Lower leg skin (tissue), 4 donors: ENCODE results near the gene SORCS2. TPM values are rescaled to one million over a fixed set of nuclear protein-coding genes. Genes with fewer than 3 reads are reported as not detected.

Source experiments
- DNase-seq, 2 donors: peaks; one replicate each; pipeline ENCODE4 v3.0.0-alpha.2; 2019; ENCODE audit warnings: low spot score in 2 of 2
- H3K4me3 ChIP-seq: fragments of 200-600 bp; sonication (generic); 2 replicates; pipeline ENCODE4 v1.5.1; 2017; ENCODE audit warnings: mild to moderate bottlenecking, low read depth; ENCODE audit not compliant: poor library complexity, severe bottlenecking
- CTCF ChIP-seq, 3 donors: fragments of 450-650 bp; IDR thresholded peaks; one replicate each; pipeline ENCODE4 v1.5.1; 2016; ENCODE audit warnings: antibody characterized with exemption in 3 of 3, mild to moderate bottlenecking in 3 of 3, moderate library complexity in 2 of 3
- POLR2A ChIP-seq, 2 donors: fragments of 450-650 bp; IDR thresholded peaks; one replicate each; pipeline ENCODE4 v1.6.1; 2016 to 2017; ENCODE audit warnings: antibody characterized with exemption in 2 of 2, mild to moderate bottlenecking in 1 of 2, moderate library complexity in 1 of 2
- WGBS, 2 donors: methylation state at CpG; one replicate each; pipeline ENCODE4 v1.1.5; 2018; 5-methylcytosine and 5-hydroxymethylcytosine counted together
- intact Hi-C: fragments of 100-400 bp; cut with DNase I; formaldehyde crosslinking; loops from one replicate; pipeline ENCODE4 v1.15.0; 2023; ENCODE audit warnings: low total_unique reads
- total RNA-seq, 4 donors: library from RNA; depleted of rRNA; stranded (reverse); fragments of >200 nt; gene quantifications; one replicate each; pipeline ENCODE4 v1.1.0, GENCODE V29; 2016

SORCS2 gene
- total RNA-seq, 4 donors from 2014 or later = 1.1 to 6.4 (median 1.5) TPM

- DNase-seq = no peak
- no peak for TF ChIP-seq CTCF (IDR thresholded peaks at IDR 0.05)
- no peak for TF ChIP-seq POLR2A (IDR thresholded peaks at IDR 0.05)
- intact Hi-C loops = loop anchor here (5.0 kb wide), 1 partner anchor 92 kb away; no protein-coding TSS in a partner anchor
- 85 to 88% methylated on average over 15 of the region's 15 CpGs for WGBS, 2 donors
- no peak overlapping the region for H3K4me3 ChIP-seq
These were observed 97.3 kb downstream of the SORCS2 start for GRCh38 chr4:7289589-7289988.

- WGBS, 2 donors = 41 to 58% methylated on average over 18 to 19 of the region's 19 CpGs
- no peak overlapping the region for H3K4me3 ChIP-seq
- DNase-seq = no peak
- intact Hi-C loops = no loop called here
- TF ChIP-seq CTCF (IDR thresholded peaks at IDR 0.05) = no peak
- no peak for TF ChIP-seq POLR2A (IDR thresholded peaks at IDR 0.05)
These were observed 99.2 kb downstream of the SORCS2 start for GRCh38 chr4:7291372-7292114.

- H3K4me3 ChIP-seq = no peak overlapping the region
- no peak for TF ChIP-seq POLR2A (IDR thresholded peaks at IDR 0.05)
- no peak for TF ChIP-seq CTCF (IDR thresholded peaks at IDR 0.05)
- no peak for DNase-seq
- WGBS, 2 donors = 90 to 93% methylated on average over 11 of the region's 11 CpGs
- intact Hi-C loops = no loop called here
These were observed 101.4 kb downstream of the SORCS2 start for GRCh38 chr4:7293703-7294102.

GRCh38 chr4:7294176-7294756 is 101.9 kb downstream of the SORCS2 start:
- intact Hi-C loops = no loop called here
- WGBS, 2 donors = 79 to 88% methylated on average over 6 to 7 of the region's 7 CpGs
- no peak overlapping the region for H3K4me3 ChIP-seq
- TF ChIP-seq CTCF (IDR thresholded peaks at IDR 0.05) (no peak), POLR2A (IDR thresholded peaks at IDR 0.05) (no peak)
- DNase-seq = no peak

GRCh38 chr4:7295197-7295910 is 103.0 kb downstream of the SORCS2 start:
- no peak overlapping the region for H3K4me3 ChIP-seq
- no peak for DNase-seq
- intact Hi-C loops = loop anchor here (5.0 kb wide), 1 partner anchor 103 kb away; the partner anchor contains the start of gene SORCS2
- TF ChIP-seq CTCF (IDR thresholded peaks at IDR 0.05) (no peak), POLR2A (IDR thresholded peaks at IDR 0.05) (no peak)
- WGBS, 2 donors = 55 to 61% methylated on average over 18 to 19 of the region's 22 CpGs
